Breast epithelium (tissue), 3 donors: ENCODE measurements around the gene SLC35E2B.

Source experiments
- CTCF ChIP-seq, 3 donors: fragments of 450-650 bp; IDR thresholded peaks; one replicate each; pipeline ENCODE4 v1.5.1; 2016 to 2017; ENCODE audit warnings: antibody characterized with exemption in 3 of 3, mild to moderate bottlenecking in 3 of 3, moderate library complexity in 3 of 3
- POLR2A ChIP-seq: fragments of 450-650 bp; IDR thresholded peaks from one replicate; pipeline ENCODE4 v1.6.1; 2016; ENCODE audit warnings: antibody characterized with exemption, mild to moderate bottlenecking, moderate library complexity
- POLR2AphosphoS5 ChIP-seq, 3 donors: sonication (generic); formaldehyde crosslinking; IDR thresholded peaks; one replicate each; pipeline ENCODE4 v1.6.1; 2017; ENCODE audit warnings: antibody characterized with exemption in 3 of 3

DNA sequence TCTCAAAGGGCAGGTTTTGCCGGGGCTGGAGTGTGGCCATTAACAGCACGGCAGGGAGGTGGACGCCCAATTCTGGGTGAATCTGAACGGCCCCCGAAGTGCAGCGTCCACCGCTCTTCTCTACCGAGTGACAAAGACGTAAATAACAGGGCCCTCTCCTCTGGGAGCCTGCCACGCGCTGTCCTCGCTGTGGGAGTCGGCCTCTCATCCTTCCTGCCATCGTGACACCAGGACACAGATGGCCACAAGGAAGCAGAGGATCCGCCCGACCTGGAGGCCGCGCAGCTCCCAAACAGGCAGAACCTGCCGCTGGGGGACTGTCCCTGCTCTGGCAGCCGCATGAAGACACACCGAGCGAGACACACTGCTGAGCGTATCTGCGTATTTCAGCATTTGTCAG lies 21.7 kb downstream of the SLC35E2B start:
- no peak for TF ChIP-seq CTCF (IDR thresholded peaks at IDR 0.05)
- TF ChIP-seq POLR2A, result no peak
- TF ChIP-seq POLR2AphosphoS5 (IDR thresholded peaks at IDR 0.05), result no peak
